ENCODE data around the gene REP15. TPM values are rescaled to one million over a fixed set of nuclear protein-coding genes. Genes with fewer than 3 reads are reported as not detected.

REP15 gene
- total and polyA plus RNA-seq, 4 donors = 0.63 to 2.1 (median 1.7) TPM

- no peak for TF ChIP-seq CTCF (IDR thresholded peaks at IDR 0.05; ENCODE audit: control extremely low read depth, extremely low read depth)
- ATAC-seq (ENCODE audit: insufficient read depth, low FRiP score) (no peak), DNase-seq (no peak)
- Histone ChIP-seq H3K27me3 (ENCODE audit: control insufficient read depth in 3 of 3, insufficient read depth in 3 of 3, low read length in 2 of 3) (no peaks in the 10 kb centered on the region), H3K9me3 (ENCODE audit: control insufficient read depth in 4 of 4, insufficient read depth in 3 of 4, low read length in 3 of 4) (no peaks in the 10 kb centered on the region), H3K4me1 (ENCODE audit: control insufficient read depth in 5 of 5, insufficient read depth in 5 of 5, low read length in 5 of 5) (no peaks in the 10 kb centered on the region), H3K36me3 (ENCODE audit: control insufficient read depth in 4 of 4, insufficient read depth in 4 of 4, low read length in 4 of 4) (peaks cover 22 to 58% (median 34%) of the 10 kb centered on the region in 4 donors), H3K4me3 (no peak overlapping the region), H3K27ac (ENCODE audit: low read depth in 1 of 2, low read length in 1 of 2) (no peak overlapping the region), H3K9ac (ENCODE audit: insufficient read depth in 1 of 2, low read length in 2 of 2) (no peak overlapping the region)
- WGBS, 2 donors = 87 to 95% methylated on average over 3 of the region's 3 CpGs
Observed at GRCh38 chr12:27688671-27689070, 7.6 kb upstream of the REP15 start.

- H3K9me3 ChIP-seq (ENCODE audit: control insufficient read depth in 4 of 4, insufficient read depth in 3 of 4, low read length in 3 of 4) = no peaks in the 10 kb centered on the region
- no peak for TF ChIP-seq CTCF (IDR thresholded peaks at IDR 0.05; ENCODE audit: control extremely low read depth, extremely low read depth)
- no peak overlapping the region for H3K9ac ChIP-seq (ENCODE audit: insufficient read depth in 1 of 2, low read length in 2 of 2)
- 94 to 97% methylated on average over 13 of the region's 13 CpGs for WGBS, 2 donors
- no peak for DNase-seq
- H3K36me3 ChIP-seq (ENCODE audit: control insufficient read depth in 4 of 4, insufficient read depth in 4 of 4, low read length in 4 of 4) = peaks cover 22 to 57% (median 34%) of the 10 kb centered on the region in 4 donors
- no peak overlapping the region for H3K27ac ChIP-seq (ENCODE audit: low read depth in 1 of 2, low read length in 1 of 2)
- no peaks in the 10 kb centered on the region for H3K4me1 ChIP-seq (ENCODE audit: control insufficient read depth in 5 of 5, insufficient read depth in 5 of 5, low read length in 5 of 5)
- H3K4me3 ChIP-seq = no peak overlapping the region
- ATAC-seq (ENCODE audit: insufficient read depth, low FRiP score) = no peak
- H3K27me3 ChIP-seq (ENCODE audit: control insufficient read depth in 3 of 3, insufficient read depth in 3 of 3, low read length in 2 of 3) = no peaks in the 10 kb centered on the region
Observed at GRCh38 chr12:27689558-27690180, 6.6 kb upstream of the REP15 start.

GRCh38 chr12:27693403-27693802, 2.8 kb upstream of the REP15 start:
- Histone ChIP-seq H3K4me3 (no peak overlapping the region), H3K4me1 (ENCODE audit: control insufficient read depth in 5 of 5, insufficient read depth in 5 of 5, low read length in 5 of 5) (no peaks in the 10 kb centered on the region), H3K27me3 (ENCODE audit: control insufficient read depth in 3 of 3, insufficient read depth in 3 of 3, low read length in 2 of 3) (no peaks in the 10 kb centered on the region), H3K9ac (ENCODE audit: insufficient read depth in 1 of 2, low read length in 2 of 2) (no peak overlapping the region), H3K27ac (ENCODE audit: low read depth in 1 of 2, low read length in 1 of 2) (no peak overlapping the region), H3K9me3 (ENCODE audit: control insufficient read depth in 4 of 4, insufficient read depth in 3 of 4, low read length in 3 of 4) (no peaks in the 10 kb centered on the region), H3K36me3 (ENCODE audit: control insufficient read depth in 4 of 4, insufficient read depth in 4 of 4, low read length in 4 of 4) (peaks cover 19 to 42% (median 31%) of the 10 kb centered on the region in 4 donors)
- ATAC-seq (ENCODE audit: insufficient read depth, low FRiP score) (no peak), DNase-seq (no peak)
- TF ChIP-seq CTCF (IDR thresholded peaks at IDR 0.05; ENCODE audit: control extremely low read depth, extremely low read depth) = no peak
- WGBS, 2 donors = 90 to 95% methylated on average over 2 of the region's 2 CpGs

Measured in lung (tissue), 12 donors.